Measurements from ENCODE around the gene GALNTL6.

GALNTL6 gene

DNA sequence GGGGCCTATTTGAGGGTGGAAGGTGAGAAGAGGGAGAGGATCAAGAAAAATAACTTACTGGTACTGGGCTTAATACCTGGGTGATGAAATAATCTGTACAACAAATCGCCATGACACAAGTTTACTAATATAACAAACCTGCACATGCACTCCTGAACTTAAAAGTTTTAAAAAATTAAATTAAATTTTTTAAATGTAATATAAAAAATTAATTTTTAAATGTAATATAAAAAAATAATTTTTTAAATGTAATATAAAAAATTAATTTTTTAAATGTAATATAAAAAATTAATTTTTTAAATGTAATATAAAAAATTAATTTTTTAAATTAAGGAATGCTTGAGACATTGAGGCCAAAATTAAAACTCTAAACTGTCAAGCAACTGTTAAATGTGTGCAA is 1231.1 kb downstream of the GALNTL6 start:
- no peak for DNase-seq

DNA sequence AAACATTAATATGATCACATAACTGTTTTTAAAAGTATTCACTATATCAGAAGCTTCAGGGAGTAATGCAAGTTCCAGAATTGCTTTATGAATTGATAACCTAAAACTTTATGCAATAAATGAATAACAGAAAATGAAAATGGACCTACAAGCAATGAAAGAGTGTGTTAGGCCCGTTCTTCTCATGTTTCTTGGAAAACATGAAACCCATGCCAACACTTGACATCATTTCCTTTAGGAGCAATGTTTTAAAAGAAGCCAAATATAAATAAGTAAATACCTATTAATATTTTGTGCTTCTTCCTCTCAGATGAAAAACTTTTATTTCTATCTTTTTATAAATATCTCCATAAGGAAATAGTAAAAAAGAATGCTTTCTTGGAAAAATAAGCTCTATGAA is 1232.4 kb downstream of the GALNTL6 start:
- no peak for DNase-seq

DNA sequence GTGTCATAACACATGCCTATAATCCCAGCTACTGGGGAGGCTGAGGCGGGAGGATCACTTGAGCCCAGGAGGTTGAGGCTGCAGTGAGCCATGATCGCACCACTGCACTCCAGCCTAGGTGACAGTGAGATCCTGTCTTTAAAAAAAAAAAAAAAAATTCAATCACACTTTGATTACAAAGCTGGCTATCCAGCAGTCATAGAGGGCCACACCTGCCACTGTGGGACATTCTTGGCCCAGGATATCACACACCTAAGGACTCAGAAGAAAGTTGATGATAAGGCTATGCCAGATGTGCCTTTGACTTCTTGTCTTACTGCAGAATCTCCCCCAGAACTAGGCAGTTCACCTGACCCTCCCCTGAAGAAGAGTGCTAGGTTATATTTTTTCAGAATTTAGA is 1232.9 kb downstream of the GALNTL6 start:
- no peak for DNase-seq

DNA sequence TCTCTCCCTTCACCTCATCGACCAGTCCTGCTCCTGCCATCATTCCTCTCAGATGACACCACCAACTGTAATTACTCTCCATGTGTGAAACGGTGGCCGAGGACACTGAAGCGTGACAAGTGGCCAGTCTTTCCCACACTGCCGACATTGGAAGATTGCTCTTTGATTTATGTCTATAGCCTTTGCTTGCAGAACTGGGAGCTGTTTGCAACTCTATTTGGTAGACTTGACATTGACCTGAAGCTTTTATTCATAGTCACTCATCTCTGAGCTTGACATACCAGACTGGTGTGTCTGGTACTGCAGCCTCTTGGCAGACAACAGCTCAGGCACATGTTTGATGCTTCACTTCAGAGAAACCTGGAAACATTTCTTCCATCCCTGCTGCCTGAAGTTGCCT is 1233.6 kb downstream of the GALNTL6 start:
- DNase-seq: no peak

DNA sequence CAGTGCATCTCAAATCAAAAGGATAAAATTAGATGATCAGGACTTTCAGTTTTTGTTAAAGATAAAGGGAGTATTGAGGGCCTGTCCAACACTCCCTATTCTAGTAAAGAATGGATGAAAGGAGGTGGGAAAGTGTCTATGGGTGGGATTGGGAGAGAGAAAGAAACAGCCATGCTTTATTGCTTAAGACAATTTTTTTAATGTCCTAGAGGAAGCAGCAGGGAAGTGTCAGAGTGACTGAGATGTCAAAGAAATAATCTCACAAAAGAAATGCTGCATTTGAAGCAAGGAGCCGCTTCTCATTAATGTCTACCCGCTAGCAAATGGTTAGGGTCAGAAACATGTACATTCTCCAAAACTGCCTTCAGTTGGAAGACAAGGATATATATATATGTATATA is 1238.0 kb downstream of the GALNTL6 start:
- no peak for DNase-seq

DNA sequence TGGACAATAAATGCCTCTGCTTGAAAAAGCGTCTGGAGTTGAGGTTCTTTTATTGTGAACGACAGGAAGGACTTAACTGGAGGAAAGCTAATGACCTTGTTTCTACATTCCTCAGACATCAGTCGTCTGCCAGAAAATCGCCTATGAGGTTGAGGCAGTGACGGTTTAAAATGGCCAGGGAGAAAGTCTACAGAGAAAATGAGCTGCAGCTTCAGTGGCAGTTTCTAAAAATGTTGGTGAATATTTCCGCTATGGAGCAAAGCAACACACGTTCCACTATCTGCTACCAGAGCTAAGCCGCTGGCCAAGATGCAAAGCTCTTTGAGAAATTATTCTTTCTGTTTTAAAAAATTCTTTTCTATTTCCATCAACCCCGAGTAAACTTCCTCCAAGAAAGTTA is 1238.5 kb downstream of the GALNTL6 start:
- no peak for DNase-seq

DNA sequence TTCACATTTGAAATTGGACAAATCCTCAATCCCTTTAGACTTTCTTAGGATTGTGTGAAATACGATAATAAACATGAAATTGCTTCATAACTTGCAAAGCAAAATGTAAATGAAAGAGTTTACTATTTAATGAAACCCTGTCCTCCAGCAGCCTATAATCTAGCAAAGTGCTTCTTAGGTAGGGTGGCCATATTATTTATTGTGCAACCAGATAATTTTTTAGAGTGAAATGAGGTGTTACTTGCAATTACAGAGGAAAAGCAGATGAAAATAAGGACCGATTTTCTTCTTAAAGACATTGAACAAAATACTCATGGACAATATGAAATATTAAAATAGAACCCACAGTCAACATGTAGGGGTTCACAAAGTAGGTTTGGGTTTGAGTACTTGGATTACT is 1239.2 kb downstream of the GALNTL6 start:
- DNase-seq: no peak

DNA sequence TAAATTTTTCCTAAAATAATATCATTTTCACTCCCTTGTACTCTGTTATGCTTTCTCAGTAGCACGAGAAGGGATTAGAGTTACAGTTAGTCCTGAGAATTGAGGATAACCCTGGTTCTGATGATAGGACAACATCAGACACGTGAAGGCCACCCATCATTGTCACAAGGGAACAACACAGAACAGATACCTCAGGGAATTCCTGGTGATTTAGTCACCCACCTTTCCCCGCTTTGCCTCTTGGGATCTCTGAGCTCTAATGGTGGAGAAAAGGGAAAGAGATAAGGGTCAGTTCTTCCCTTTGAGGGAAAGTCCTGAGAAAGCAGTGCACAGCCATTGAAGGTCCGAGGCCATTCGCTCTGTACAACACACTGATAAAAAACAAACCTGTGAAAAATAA is 1243.1 kb downstream of the GALNTL6 start:
- DNase-seq: no peak

DNA sequence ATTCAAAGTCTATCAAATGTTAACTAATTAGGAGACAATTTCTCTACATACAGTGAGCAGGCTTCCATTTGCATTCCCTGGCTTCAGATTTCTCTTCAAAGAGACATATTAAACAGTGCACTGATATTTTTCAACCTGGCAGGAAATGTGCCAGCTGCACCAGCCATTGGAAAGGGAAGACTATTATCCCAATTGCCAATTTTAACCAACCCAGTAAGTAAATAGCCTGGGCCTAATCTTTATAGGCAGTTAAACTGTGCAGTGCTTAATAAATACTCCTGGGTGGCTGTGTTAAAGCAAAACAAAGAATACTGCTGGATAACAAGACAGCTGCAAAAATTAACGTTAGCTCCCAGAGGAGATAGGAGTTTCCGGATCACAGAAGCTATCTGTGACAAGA is 1243.5 kb downstream of the GALNTL6 start:
- DNase-seq: no peak

DNA sequence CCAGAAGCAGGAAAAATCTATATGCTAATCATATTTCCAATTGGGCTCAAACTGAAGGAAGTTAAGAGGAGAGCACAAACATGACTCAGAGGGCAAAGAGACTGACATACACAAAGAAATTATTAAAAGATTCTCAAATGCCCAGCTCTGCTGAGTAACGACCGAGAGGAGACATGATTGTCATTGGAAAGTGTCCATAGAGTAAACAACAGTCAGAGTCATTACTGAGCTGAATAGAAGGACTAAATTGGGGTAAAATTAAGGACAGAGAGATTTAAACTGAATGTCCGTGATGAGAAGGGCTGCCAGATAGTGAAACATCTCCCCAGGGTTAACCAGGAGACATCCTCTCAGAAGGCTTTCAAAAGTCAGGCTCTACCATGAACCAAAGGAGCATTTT is 1244.2 kb downstream of the GALNTL6 start:
- no peak for DNase-seq

DNA sequence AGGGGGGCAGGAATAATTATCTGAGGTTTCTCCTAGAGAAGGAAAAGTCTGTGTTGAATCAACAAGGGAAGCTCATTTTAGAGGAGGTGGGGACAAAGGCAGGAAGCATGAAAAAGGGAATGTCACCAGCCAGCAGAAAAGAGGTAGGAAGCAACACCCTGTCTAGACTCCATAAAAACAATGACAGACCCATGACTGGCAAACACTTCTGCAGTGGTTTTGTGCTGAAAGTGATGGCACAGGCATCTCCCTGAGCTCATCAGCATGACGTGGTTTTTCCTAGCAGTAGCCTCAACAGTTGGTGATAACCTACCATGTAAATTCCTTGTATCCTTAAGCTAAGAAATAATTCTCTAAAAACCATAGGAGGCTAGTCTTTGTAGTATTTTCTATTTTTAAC is 1244.7 kb downstream of the GALNTL6 start:
- no peak for DNase-seq

DNA sequence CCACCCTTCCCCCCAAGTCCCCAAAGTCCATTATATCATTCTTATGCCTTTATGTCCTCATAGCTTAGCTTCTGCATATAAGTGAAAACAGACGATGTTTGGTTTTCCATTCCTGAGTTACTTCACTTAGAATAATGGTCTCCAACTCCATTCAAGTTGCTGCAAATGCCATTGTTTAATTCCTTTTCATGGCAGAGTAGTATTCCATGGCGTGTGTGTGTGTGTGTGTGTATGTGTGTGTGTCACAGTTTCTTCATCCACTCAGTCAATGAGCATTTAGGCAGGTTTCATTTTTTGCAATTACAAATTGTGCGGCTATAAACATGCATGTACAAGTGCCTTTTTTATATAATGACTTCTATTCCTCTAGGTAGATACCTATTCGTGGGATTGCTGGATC is 1248.0 kb downstream of the GALNTL6 start:
- no peak for DNase-seq

DNA sequence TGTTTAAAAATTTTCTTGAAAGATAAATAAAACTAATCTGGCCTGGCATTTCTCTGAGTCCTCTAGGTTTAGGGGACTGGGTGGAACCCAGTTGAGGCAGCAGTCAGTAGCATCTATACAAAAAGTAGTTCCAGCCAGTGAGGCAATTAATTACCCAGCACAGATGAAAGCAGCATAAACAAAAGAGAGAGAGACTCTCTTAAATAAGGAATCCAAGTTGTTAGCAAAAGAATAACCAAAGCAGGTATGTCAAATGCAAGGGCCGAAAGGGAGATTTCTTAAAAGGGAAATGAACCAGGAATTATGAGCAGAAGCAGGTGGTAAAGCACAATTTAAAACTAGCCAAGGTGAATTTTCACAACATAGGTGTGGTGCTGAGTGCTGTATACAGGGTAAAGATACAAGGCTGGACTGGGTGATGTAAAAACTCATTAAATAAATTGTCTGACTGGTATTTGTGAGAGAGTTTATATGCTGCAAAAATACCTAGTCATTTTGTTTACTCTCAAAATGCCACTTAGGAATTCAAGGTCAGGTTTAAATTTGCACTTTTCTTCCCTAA is 1260.8 kb downstream of the GALNTL6 start:
- no peak for DNase-seq

DNA sequence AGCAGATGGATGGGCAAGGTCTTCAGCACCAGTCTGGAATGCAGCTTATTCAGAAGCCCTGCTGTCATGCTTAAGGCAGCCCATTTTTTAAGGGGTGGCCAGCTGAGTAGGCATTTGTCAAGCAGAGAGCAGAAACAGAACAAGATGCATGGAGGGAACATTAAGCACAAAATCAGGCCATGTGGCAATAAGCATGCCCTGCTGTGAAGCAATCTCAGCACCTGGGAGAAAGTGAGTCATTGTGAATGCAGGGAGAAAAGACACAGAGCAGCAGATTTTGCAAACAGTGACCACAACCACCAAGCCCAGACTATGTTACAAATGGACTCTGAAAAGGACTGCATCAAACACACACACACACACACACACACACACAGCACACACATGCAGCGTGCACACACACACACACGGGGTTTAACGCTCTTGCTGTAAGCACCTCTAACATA is 1261.3 kb downstream of the GALNTL6 start:
- no peak for DNase-seq

DNA sequence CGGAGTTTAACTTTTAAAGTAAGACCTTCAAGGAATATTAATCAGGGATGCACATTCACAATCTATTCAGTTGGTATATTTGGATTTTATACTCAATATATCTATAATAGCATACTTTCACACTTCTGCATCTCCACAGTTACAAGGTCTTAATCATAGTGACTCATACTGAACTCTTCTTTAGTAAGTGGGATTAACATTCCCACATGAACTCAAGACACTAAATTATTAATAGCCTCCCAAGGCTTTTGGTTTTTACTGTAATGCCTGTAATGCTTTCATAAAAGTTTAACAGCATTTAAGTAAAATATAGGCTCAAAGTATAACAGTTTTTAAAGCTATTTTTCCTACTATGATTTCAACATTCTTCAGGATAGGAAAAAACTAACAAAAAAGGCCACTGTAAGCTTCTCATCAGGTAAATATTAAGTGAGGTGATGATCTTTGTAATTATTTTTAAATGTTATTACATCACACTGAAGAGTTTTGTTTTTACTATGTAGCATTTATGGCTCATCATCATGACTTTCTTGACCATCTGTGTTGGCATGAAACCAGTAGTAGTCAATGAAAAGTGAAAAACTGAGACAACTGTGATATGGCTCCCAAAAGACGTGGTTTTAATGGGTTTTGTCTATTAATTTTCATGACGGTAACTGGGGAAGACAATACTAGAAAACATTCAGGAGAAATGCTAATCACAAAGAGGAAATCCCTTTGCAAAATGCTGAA is 1263.9 kb downstream of the GALNTL6 start:
- no peak for DNase-seq

DNA sequence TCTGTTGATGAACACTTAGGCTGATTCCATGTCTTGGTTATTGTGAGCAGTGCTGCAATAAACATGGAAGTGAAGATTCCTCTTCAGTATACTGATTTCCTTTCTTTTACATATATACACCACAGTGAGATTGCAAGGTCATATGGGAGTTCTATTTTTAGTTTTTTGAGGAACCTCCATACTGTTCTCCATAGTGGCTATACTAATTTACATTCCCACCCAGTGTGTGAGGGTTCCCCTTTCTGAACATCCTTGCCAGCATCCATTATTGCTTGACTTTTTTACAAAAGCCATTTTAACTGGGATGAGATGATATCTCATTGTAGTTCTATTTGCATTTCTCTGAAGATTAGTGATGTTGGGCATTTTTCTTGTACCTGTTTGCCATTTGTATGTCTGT is 1274.9 kb downstream of the GALNTL6 start:
- no peak for DNase-seq
